Right cardiac atrium (tissue), 5 donors: ENCODE data around the gene UBAP1L. TPM values are rescaled to one million over a fixed set of nuclear protein-coding genes. Genes with fewer than 3 reads are reported as not detected.

ENCODE experiments used
- ATAC-seq, 2 donors: fragments of 200-7000 bp; cut with Tn5 transposase; one replicate each; pipeline versions ENCODE4 v1.8.0 to v1.9.1; 2020; ENCODE audit warnings: moderate library complexity in 2 of 2, mild to moderate bottlenecking in 1 of 2
- DNase-seq, 3 donors: peaks; one replicate each; pipeline ENCODE4 v3.0.0-alpha.2; 2020
- H3K27ac ChIP-seq: one replicate; pipeline ENCODE4 v1.5.1; 2013; ENCODE audit warnings: mild to moderate bottlenecking, low read length, control low read depth, moderate library complexity
- H3K27me3 ChIP-seq: one replicate; pipeline ENCODE4 v1.6.1; 2013; ENCODE audit not compliant: control insufficient read depth, insufficient read depth
- H3K4me1 ChIP-seq: one replicate; pipeline ENCODE4 v1.6.1; 2013; ENCODE audit warnings: low read length; ENCODE audit not compliant: control insufficient read depth, insufficient read depth
- H3K4me3 ChIP-seq: one replicate; pipeline ENCODE4 v1.5.1; 2013; ENCODE audit warnings: low read length, control low read depth
- H3K9me3 ChIP-seq: one replicate; pipeline ENCODE4 v1.6.1; 2013; ENCODE audit warnings: low read length; ENCODE audit not compliant: control insufficient read depth
- WGBS: extraction: QIAGEN DNeasy Blood & Tissue Kit; methylation state at CpG from one replicate; pipeline ENCODE4 v1.1.7; 2013; 5-methylcytosine and 5-hydroxymethylcytosine counted together
- intact Hi-C, 4 donors: fragments of 100-400 bp; cut with DNase I; formaldehyde crosslinking; loops; one replicate each; pipeline versions ENCODE4 v1.11.0 to v1.14.0; 2022 to 2023
- polyA plus RNA-seq: library from polyadenylated mRNA; stranded (reverse); fragments of 200-250 nt; gene quantifications from one replicate; pipeline ENCODE4 v1.2.3, GENCODE V29; 2013
- total RNA-seq, 4 donors: library from RNA; stranded (reverse); fragmentation: NEBNext Ultra II Directional; extraction: Animal tissue kit (Norgen Biotek cat#: 25700); gene quantifications; one replicate each; pipeline ENCODE4 v1.2.1, GENCODE V29; 2021
- donor health status: healthy with polysubstance abuse.
- donor health status: DM: no; HTN: yes; CAD: no.
- donor health status: DM: no; HTN: no; CAD: no.
- donor health status: DM: no; HTN: yes; CAD: no; lungs with severe emphysema.
- donor health status: DM: yes; HTN: yes; CAD: no.

UBAP1L gene
- total and polyA plus RNA-seq, 5 donors = 1.4 to 2.5 (median 1.7) TPM

- WGBS = 88% methylated on average over 17 of the region's 17 CpGs
- H3K27ac ChIP-seq = no peak overlapping the region
- intact Hi-C loops = loop anchor here in 1 of 4 donors (10.0 kb wide), 1 partner anchor 58 kb away; no protein-coding TSS in a partner anchor
- peak in 1 of 3 donors; percentile 37 for DNase-seq
- no peak for ATAC-seq
- no peak overlapping the region for H3K4me3 ChIP-seq
- H3K4me1 ChIP-seq = peaks cover 19% of the 10 kb centered on the region
- no peaks in the 10 kb centered on the region for H3K9me3 ChIP-seq
- no peaks in the 10 kb centered on the region for H3K27me3 ChIP-seq
These were observed 21.8 kb downstream of the UBAP1L start for GRCh38 chr15:65092911-65093792.

DNA sequence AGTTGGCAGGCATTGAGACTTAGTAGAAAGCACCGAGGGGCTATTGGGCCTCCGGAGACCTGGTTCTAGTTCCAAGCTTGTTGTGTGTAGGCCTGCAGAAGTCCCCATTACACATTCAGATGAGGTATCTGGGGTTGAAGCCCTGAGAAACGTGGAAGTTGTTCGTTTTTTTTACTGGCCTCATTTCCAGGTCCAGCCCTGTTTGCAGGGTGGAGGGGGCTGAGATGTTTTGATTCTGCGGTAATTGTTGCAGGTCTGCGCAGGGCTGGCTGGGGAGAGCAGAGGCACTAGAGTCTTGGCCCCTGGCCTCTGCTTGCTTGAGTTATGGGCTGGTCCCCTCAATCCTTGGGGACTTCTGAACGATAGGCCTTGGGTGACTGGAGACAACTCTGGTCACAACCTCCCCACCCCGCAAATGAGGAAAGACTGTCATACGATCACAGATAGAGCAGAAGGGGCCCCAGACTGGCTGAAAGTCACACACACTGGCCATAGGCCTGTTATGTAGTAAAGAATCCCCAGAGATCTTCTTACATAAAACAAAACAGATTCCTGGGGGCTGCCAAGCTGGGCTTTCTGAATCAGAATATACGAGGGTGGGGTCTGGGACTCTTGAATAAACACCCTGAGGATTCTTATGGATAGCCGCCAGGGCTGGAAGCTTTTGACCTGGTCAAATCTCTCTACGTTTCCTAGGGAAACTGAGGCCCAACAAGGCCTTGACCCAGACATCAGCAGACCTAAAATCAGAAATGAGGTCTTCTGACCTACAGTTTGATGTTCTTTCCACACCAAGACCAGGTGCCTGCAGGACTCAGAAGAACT, 22.8 kb downstream of the UBAP1L start:
- Histone ChIP-seq H3K27me3 (no peaks in the 10 kb centered on the region), H3K4me3 (no peak overlapping the region), H3K4me1 (peaks cover 19% of the 10 kb centered on the region), H3K27ac (no peak overlapping the region), H3K9me3 (no peaks in the 10 kb centered on the region)
- ATAC-seq (no peak), DNase-seq (peak in 2 of 3 donors; percentile 59 to 63)
- 51% methylated on average over 12 of the region's 12 CpGs for WGBS
- intact Hi-C loops = loop anchor here in 1 of 4 donors (10.0 kb wide), 1 partner anchor 57 kb away; no protein-coding TSS in a partner anchor

DNA sequence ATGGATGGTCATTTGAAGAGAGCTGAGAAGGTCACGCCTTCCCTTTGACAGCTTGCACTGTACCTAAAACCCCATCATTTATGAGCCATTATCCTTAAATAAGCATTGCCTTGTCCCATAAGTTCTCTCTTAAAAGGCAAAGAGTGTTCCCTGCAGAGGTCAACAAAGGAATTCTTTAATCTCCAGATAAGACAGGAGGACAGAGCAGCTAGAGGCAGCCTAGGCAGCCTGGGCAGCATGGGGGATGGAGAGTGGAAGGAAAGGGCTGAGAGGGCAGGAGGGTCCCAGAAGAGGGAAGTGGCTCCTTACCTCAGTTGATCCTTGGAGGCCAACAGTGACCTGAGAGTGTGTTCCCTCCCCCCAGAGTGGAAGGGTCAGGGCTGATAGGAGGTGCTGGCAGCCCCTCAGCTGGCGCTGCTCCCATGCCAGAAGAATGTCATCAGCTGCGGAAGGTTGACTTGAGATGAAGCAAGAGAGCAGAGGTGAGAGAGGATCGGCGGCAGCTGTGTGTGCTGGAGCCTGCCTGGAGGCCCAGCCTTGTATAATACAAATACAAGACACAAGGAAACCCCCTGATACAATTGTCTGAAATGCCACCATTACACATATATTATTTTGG, 25.7 kb downstream of the UBAP1L start:
- intact Hi-C loops = loop anchor here in 2 of 4 donors (5.0 kb wide), 1 partner anchor 37 kb away; no protein-coding TSS in a partner anchor
- WGBS = 51% methylated on average over 5 of the region's 5 CpGs

GRCh38 chr15:65088643-65089021, 26.4 kb downstream of the UBAP1L start:
- Histone ChIP-seq H3K27ac (peak overlapping the region; percentile 67), H3K9me3 (no peaks in the 10 kb centered on the region), H3K27me3 (no peaks in the 10 kb centered on the region), H3K4me3 (no peak overlapping the region), H3K4me1 (peaks cover 21% of the 10 kb centered on the region)
- WGBS = 56% methylated on average over 6 of the region's 6 CpGs
- no peak for DNase-seq
- ATAC-seq = no peak
- intact Hi-C loops = loop anchor here in 2 of 4 donors (5.0 kb wide), 1 partner anchor 36 kb away; no protein-coding TSS in a partner anchor

More for the DNA sequence above, 25.7 kb downstream of the UBAP1L start:
- DNase-seq (peak; percentile 69 to 89 (median 87)), ATAC-seq (peak; percentile 32 to 50)
- peaks cover 22% of the 10 kb centered on the region for H3K4me1 ChIP-seq
- H3K9me3 ChIP-seq = no peaks in the 10 kb centered on the region
- H3K4me3 ChIP-seq = no peak overlapping the region
- H3K27me3 ChIP-seq = no peaks in the 10 kb centered on the region
- peak overlapping the region; percentile 67 for H3K27ac ChIP-seq

- Histone ChIP-seq H3K9me3 (no peaks in the 10 kb centered on the region), H3K27ac (peak overlapping the region; percentile 67), H3K4me3 (no peak overlapping the region), H3K4me1 (peaks cover 21% of the 10 kb centered on the region), H3K27me3 (no peaks in the 10 kb centered on the region)
- DNase-seq (peak; percentile 72 to 88 (median 88)), ATAC-seq (peak; percentile 82 to 84)
- intact Hi-C loops = loop anchor here in 2 of 4 donors (5.0 kb wide), 1 partner anchor 36 kb away; no protein-coding TSS in a partner anchor
- 52% methylated on average over 13 of the region's 13 CpGs for WGBS
These were observed 26.9 kb downstream of the UBAP1L start for GRCh38 chr15:65087873-65088642.

DNA sequence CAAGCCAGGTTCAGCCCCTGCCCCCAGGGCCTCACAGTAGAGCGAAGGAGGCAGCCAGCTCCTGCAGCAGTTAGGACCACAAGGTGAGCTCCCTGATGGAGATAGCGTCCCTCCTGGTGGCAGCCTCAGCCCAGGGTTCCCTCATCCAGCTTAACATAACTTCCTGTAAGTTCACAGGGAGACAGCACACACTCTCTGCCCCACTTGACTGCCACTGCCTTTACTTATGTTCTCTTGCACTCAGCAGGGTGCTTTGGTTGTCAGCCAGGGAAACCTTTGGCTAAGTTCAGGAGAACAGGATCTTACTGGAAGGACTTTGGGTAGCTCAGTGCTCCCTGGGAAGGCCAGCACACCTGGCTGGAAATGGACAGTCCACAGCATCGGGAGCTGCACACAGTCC, 27.6 kb downstream of the UBAP1L start:
- DNase-seq = peak in 1 of 3 donors; percentile 35
- Histone ChIP-seq H3K4me1 (peaks cover 24% of the 10 kb centered on the region), H3K9me3 (no peaks in the 10 kb centered on the region), H3K27me3 (no peaks in the 10 kb centered on the region), H3K27ac (peak overlapping the region; percentile 67), H3K4me3 (no peak overlapping the region)
- 74% methylated on average over 3 of the region's 3 CpGs for WGBS
- no peak for ATAC-seq
- intact Hi-C loops = loop anchor here in 2 of 4 donors (5.0 kb wide), 1 partner anchor 35 kb away; no protein-coding TSS in a partner anchor

DNA sequence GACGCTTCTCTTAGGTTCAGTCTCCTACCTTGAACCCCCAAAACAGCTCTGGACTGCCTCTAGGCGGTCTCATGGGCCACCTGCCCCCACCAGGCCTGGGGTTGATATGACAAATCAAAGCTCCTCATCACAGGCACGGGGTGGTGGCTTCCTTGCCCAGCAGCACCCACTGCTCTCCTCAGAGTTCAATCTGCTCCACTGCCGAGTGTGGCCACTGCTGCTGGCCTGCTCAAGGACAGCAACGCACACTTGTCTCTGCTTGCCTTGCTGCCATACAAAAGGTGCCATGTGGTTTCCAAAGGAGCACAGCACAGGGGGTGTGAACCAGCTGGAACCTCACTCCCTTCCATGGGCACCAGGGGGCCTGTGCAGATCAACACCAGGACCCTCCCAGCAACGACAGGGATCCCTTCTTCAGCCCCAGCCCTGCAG, 28.3 kb downstream of the UBAP1L start:
- Histone ChIP-seq H3K4me3 (no peak overlapping the region), H3K4me1 (peaks cover 24% of the 10 kb centered on the region), H3K27me3 (no peaks in the 10 kb centered on the region), H3K9me3 (no peaks in the 10 kb centered on the region), H3K27ac (peak overlapping the region; percentile 67)
- ATAC-seq (no peak), DNase-seq (peak in 2 of 3 donors; percentile 39 to 52)
- intact Hi-C loops = loop anchor here in 2 of 4 donors (5.0 kb wide), 1 partner anchor 34 kb away; no protein-coding TSS in a partner anchor
- WGBS = 62% methylated on average over 6 of the region's 6 CpGs

DNA sequence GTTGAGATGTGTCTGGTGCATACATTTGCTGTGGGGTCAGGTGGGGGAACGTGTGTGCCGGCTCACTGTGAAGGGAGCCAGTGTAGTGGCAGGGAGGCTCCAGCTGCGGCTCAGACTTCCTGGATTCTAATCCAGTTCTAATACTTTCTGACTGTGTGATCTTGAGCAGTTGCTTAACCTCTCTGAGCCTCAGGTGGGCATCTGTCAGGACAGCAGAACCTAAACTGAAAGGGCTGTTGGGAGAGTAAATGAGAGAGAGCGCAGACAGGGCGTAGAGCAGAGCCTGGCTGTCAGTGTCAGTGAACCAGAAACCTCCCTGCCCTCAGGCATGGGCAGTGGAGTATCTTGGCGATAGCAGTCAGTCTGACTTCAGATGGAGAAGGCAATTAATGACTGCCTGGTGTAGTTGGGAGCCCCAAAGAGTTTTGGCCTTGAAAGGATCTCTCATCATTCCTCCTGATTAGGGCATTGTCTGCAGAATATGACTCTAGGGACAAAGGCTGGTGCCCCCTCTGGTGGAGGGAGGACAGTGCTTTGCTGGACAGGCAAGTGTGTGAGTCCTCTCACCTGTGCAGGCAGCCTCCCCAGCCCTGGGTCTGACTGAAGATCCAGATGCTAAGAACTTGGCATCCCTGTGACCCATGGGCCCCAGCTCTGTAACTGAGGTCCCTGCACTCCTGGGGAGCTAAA, 28.9 kb downstream of the UBAP1L start:
- ATAC-seq = no peak
- Histone ChIP-seq H3K4me3 (no peak overlapping the region), H3K9me3 (no peaks in the 10 kb centered on the region), H3K4me1 (peaks cover 24% of the 10 kb centered on the region), H3K27me3 (no peaks in the 10 kb centered on the region), H3K27ac (peak overlapping the region; percentile 67)
- intact Hi-C loops = loop anchor here in 2 of 4 donors (5.0 kb wide), 1 partner anchor 34 kb away; no protein-coding TSS in a partner anchor
- DNase-seq = peak in 1 of 3 donors; percentile 60
- 74% methylated on average over 6 of the region's 6 CpGs for WGBS

DNA sequence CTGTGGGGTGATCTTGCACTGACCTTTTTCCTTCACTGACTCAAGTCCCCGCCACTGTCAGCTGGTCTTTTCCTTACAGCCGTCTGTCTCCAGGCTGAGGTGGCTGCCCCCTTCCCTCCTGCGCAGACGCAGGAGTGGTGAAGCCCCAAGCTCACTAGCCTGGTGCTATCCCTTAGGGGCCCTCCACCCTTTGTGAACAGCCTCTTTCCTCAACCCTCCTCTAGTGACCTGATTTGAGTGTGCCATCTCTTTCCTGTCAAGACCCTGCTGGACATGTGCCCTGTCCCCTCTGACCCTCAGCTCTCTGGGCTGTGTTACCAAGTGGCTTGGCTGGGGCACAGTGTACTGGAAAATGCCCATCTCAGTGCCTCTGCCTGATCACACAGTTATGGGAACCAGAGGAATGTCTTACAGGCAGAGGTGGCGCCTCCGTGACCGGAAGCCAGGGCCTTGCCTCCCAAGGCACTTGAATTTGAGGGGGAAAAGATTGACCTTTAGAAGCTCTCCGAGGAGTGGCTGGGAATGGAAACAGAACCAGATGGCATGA, 29.7 kb downstream of the UBAP1L start:
- intact Hi-C loops = loop anchor here in 2 of 4 donors (5.0 kb wide), 1 partner anchor 33 kb away; no protein-coding TSS in a partner anchor
- ATAC-seq (no peak), DNase-seq (peak in 1 of 3 donors; percentile 55)
- Histone ChIP-seq H3K9me3 (no peaks in the 10 kb centered on the region), H3K27me3 (no peaks in the 10 kb centered on the region), H3K27ac (peak overlapping the region; percentile 82), H3K4me1 (peaks cover 22% of the 10 kb centered on the region), H3K4me3 (no peak overlapping the region)
- 65% methylated on average over 8 of the region's 8 CpGs for whole genome bisulfite sequencing
